LNCaP clone FGC (cell line): ENCODE measurements around the gene RHOBTB1.

Experiments used
- DNase-seq: peaks from one replicate; pipeline ENCODE4 v3.0.0-alpha.2; 2011; ENCODE audit warnings: low read depth
- H3K4me3 ChIP-seq: 2 replicates; pipeline ENCODE4 v1.5.1; 2011; ENCODE audit warnings: mild to moderate bottlenecking, low read depth, low read length, control low read depth
- CTCF ChIP-seq: IDR thresholded peaks from 2 replicates; pipeline ENCODE4 v1.5.1; 2012; ENCODE audit warnings: mild to moderate bottlenecking; ENCODE audit not compliant: control insufficient read depth, insufficient read depth; ENCODE audit errors: extremely low read depth

Gene RHOBTB1

GRCh38 chr10:60914690-60915141 is 29.3 kb downstream of the RHOBTB1 start:
- no peak for DNase-seq
- no peak overlapping the region for H3K4me3 ChIP-seq
- no peak for TF ChIP-seq CTCF

- no peak for TF ChIP-seq CTCF
- H3K4me3 ChIP-seq, result no peak overlapping the region
- no peak for DNase-seq
Measured at GRCh38 chr10:60913657-60914056, 30.3 kb downstream of the RHOBTB1 start.

- TF ChIP-seq CTCF, result no peak
- no peak for DNase-seq
- no peak overlapping the region for H3K4me3 ChIP-seq
Measured at GRCh38 chr10:60913071-60913470, 30.9 kb downstream of the RHOBTB1 start.

GRCh38 chr10:60911715-60912114 is 32.3 kb downstream of the RHOBTB1 start:
- H3K4me3 ChIP-seq, result no peak overlapping the region
- no peak for DNase-seq
- TF ChIP-seq CTCF, result no peak

GRCh38 chr10:60911216-60911615 is 32.8 kb downstream of the RHOBTB1 start:
- TF ChIP-seq CTCF, result no peak
- H3K4me3 ChIP-seq, result no peak overlapping the region
- no peak for DNase-seq

GRCh38 chr10:60910543-60910942 is 33.4 kb downstream of the RHOBTB1 start:
- no peak for DNase-seq
- TF ChIP-seq CTCF, result no peak
- no peak overlapping the region for H3K4me3 ChIP-seq

GRCh38 chr10:60908896-60909295 is 35.1 kb downstream of the RHOBTB1 start:
- no peak overlapping the region for H3K4me3 ChIP-seq
- no peak for DNase-seq
- no peak for TF ChIP-seq CTCF
